ENCODE results near the gene LDLRAD4.
"Not testable (repeated sequence)": the region's sequence is repeated elsewhere in the genome, so short reads cannot be mapped to it uniquely, and the experiment has no call there.

Gene LDLRAD4

GRCh38 chr18:13471971-13472628, 253.5 kb downstream of the LDLRAD4 start:
- no peak for FAIRE-seq
- TF ChIP-seq POLR2A (IDR thresholded peaks at IDR 0.05; ENCODE audit: low read depth, low read length), result no peak
- DNase-seq (ENCODE audit: insufficient read length, low spot score), result no peak

DNA sequence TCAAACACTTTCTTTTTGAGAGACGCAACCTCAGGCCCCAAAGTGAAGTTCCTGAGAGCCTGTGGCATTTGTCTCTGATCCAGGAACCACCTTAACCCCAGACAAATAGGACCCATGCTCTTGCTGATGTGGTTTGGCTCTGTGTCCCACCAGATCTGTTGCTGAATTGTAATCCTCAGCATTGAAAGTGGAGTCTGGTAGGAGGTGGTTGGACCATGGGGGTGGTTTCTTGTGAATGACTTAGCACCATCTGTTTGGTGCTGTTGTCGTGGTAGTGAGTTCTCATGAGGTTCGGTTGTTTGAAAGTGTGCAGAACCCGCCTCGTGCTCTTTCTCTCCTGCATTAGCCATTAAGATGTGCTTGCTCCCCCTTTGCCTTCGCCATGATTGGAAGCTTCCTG, 255.2 kb downstream of the LDLRAD4 start:
- no peak for FAIRE-seq
- no peak for DNase-seq (ENCODE audit: insufficient read length, low spot score)
- no peak for TF ChIP-seq POLR2A (IDR thresholded peaks at IDR 0.05; ENCODE audit: low read depth, low read length)

DNA sequence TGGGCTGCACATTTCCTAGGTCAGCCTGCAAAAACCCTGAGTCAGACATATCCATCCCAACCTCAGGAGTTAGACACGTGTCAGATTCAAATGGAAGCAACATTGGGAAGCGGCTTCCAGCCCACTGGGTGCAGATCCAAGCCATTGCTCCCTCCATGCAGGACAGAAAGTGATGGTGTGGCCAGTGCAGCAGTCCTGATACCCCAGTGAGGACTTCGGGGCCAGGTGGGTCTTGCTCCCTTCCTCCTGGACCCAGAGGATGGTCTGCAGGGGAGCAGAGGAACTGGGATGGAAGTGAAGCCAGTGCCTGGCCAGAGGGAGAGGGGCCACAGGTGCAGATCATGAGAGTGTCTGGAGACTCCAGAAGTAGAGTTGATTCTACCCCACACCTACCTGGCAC, 255.8 kb downstream of the LDLRAD4 start:
- no peak for TF ChIP-seq POLR2A (IDR thresholded peaks at IDR 0.05; ENCODE audit: low read depth, low read length)
- FAIRE-seq, result no peak
- no peak for DNase-seq (ENCODE audit: insufficient read length, low spot score)

DNA sequence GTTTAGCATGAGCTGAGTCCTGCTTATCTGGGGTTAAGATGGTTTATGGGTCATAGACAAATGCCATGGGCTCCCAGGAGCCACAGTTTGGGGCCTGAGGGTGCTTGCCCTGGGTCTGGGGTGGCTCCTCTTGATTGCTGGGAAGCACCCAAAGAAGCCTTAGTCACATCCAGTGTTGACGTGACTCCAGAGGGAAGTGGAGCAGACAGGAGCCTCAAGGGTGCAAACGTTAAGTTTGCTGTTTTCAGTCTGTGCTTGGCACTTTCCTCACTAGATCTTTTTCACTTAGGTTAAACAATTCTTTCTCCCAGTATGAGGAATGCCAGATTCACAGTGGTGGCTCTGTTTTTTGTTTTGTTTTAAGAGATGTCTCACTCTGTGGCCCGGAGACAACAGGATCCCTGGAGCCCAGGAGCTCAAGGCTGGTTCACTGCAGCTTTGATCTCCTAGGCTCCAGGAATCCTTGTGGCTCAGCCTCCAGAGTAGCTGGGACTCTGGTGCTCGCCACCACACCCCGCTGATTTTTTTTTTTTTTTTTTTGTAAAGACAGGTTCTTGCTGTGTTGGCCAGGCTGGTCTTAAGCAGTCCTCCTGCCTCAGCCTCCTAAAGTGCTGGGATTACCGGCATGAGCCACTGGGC, 256.5 kb downstream of the LDLRAD4 start:
- DNase-seq (ENCODE audit: insufficient read length, low spot score) (no peak), FAIRE-seq (no peak)
- no peak for TF ChIP-seq POLR2A (IDR thresholded peaks at IDR 0.05; ENCODE audit: low read depth, low read length)

DNA sequence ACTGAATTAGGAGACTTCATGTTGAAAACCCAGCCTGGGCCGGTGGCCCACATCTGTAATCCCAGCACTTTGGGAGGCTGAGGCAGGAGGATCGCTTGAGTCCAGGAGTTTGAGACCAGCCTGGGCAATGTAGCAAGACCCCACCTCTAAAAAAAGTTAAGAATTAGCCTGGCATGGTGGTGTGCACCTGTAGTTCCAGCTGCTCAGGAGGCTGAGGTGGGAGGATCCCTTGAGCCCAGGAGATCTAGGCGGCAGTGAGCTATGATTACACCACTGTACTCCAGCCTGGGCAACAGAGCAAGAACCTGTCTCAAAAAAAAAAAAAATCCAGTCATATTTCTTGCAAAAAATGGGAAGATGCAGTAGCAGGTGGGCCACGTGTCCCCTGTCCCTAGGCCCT, 257.8 kb downstream of the LDLRAD4 start:
- not testable (repeated sequence) for DNase-seq (ENCODE audit: insufficient read length, low spot score); FAIRE-seq

DNA sequence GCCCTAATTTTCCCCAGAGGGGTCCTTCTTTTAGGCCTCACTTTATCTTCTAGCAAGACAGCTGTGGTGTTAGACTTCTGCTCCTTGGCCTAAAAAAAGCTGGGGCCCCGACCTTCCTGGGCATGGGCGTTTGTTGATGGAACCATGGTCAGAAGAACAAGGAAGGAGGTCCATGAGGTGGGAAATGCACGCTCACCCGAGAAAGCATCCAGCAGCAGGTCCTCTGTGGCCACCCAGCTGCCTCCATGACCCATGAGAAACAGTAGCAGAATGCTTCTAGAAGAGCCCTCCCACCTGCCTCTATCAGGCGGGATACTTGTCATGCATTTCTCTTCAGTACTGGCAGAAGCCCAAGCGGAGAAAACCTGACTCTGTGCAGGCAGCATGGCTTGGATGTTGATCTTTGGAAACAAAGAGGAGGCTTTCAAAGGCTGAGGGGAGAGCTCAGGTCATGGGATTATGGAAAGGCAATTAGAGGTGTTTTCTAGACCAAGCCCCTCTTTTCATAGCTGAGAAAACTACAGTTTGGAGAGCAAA, 258.7 kb downstream of the LDLRAD4 start:
- no peak for TF ChIP-seq POLR2A (IDR thresholded peaks at IDR 0.05; ENCODE audit: low read depth, low read length)
- no peak for FAIRE-seq
- DNase-seq (ENCODE audit: insufficient read length, low spot score), result no peak

DNA sequence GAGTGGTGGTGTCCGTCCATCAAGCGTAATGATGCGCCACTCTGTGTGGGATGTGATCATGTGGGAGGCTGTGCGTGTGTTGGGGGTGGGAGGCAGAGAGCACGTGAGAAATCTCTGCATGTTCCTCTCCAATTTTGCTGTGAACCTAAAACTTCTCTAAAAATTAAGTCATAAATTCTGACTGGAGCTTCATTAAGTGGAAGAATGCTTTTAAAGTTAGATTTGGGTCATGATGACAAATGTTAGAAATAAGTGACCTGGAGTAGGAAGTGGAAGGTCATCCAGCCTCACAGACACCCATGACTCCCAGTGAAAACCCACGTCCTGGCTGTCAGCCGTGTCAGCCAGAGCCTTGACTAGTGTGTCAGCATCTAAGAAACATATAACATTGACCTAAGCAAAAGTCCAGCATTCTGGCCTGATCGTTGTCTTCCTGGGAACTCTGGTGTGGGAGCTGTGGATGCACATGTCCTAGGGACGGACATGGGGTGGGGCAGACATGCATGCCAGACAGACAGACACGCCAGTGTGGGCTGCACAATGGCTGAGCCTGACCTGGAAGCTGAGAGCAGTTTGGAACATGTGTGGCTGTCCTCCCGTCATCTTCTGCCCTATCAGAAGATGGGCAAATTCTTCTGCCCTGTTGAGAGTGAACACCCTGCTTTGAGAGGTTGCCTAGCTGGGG, 262.2 kb downstream of the LDLRAD4 start:
- DNase-seq (ENCODE audit: insufficient read length, low spot score) (no peak), FAIRE-seq (no peak)
- TF ChIP-seq POLR2A (IDR thresholded peaks at IDR 0.05; ENCODE audit: low read depth, low read length), result no peak

- no peak for TF ChIP-seq POLR2A (IDR thresholded peaks at IDR 0.05; ENCODE audit: low read depth, low read length)
- no peak for DNase-seq (ENCODE audit: insufficient read length, low spot score)
- FAIRE-seq, result no peak
These were observed 262.8 kb downstream of the LDLRAD4 start for GRCh38 chr18:13481331-13481730.

DNA sequence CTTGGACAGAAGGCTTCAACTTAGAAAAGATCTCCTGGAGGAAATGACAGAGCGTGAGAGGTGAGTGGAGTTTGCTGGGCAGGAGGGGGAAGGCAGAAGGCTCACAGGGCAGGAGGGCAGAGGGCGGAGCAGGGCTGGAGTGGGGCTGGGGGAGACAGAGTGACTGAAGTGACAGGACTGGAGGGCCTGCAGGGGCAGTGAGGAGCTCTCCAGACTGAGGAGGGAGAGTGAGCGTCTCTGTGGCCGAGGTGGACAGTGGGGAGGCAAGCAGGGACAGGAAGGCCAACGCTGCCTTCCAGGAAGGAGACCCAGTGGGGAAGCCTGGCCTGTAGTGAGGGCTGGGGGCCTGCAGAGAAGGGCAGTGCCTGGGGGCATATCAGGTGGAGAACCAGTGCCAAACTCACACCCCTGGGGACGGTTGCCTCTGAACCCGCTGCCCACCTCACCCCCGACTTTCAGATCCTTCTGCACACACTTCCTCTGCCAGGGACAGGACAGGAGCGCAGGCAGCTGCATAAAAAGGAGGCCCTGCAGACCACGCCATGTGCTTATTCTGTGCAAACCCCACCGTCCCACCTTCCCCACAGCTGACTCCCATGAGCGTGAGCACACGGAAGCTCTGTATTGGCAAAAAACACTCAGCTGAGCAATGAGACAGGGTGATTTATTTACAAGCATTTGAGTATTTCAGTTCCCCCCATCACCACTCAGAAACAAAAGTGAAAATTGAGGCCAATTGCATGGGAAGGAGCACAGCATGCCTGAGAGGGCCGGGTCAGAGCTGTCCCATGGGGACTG, 263.5 kb downstream of the LDLRAD4 start:
- FAIRE-seq, result no peak
- TF ChIP-seq POLR2A (IDR thresholded peaks at IDR 0.05; ENCODE audit: low read depth, low read length), result no peak
- DNase-seq (ENCODE audit: insufficient read length, low spot score), result no peak

GRCh38 chr18:13482618-13482945, 264.0 kb downstream of the LDLRAD4 start:
- FAIRE-seq, result no peak
- DNase-seq (ENCODE audit: insufficient read length, low spot score), result no peak
- no peak for TF ChIP-seq POLR2A (IDR thresholded peaks at IDR 0.05; ENCODE audit: low read depth, low read length)

DNA sequence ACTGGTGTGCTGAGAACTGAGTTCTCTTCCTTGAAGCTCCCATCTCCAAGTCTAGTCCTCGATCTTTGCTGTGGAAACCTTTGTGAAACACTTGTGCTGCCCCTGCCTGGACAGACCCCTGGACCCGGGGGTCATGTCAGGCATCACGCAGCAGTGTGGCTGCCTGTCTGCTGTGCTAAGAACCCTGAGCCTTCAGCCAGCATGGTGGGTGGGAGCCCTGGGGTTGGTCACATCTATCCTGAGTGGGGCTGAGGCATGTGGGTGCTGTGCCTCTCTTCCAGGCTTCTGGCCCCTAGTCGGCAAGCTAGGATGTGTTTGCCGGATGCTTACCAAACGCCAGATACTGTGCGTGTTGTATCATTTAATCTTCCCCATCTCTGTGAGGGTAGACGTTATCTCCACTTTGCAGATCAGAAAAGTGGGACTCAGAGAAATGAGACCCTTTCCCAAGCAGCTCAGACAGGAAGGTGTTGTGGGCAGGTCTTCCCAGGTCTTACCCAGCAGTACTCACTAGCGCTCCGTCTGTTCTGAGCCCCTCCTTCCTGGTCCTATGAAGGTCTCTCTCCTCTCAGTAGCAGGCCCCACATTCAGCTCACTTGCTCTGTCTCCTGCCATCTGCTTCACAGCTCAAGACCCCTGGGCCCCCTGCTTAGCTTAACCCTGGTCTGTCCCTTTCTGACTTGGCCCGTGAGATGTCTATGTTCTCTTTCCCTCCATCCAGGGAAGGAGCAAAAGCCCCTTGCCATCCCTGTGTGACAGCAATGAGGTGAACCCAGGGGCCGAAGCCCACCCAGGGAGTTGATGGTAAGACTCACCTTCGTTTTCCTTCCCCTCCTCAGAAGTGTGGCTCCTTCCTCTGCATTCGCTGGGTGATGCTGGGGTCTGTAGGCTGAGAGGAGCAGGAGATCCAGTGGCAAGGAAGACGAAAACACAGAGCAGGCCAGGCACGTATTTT, 265.0 kb downstream of the LDLRAD4 start:
- TF ChIP-seq POLR2A (IDR thresholded peaks at IDR 0.05; ENCODE audit: low read depth, low read length), result no peak
- DNase-seq (ENCODE audit: insufficient read length, low spot score) (no peak), FAIRE-seq (no peak)

GRCh38 chr18:13485182-13485581, 266.6 kb downstream of the LDLRAD4 start:
- TF ChIP-seq POLR2A (IDR thresholded peaks at IDR 0.05; ENCODE audit: low read depth, low read length), result no peak
- DNase-seq (ENCODE audit: insufficient read length, low spot score), result no peak
- FAIRE-seq, result no peak

- no peak for TF ChIP-seq POLR2A (IDR thresholded peaks at IDR 0.05; ENCODE audit: low read depth, low read length)
- FAIRE-seq, result no peak
- no peak for DNase-seq (ENCODE audit: insufficient read length, low spot score)
These were observed 267.0 kb downstream of the LDLRAD4 start for GRCh38 chr18:13485604-13486003.

All from H54 (cell line).